Progenitor cell of endocrine pancreas (in vitro differentiated cells): ENCODE measurements around the gene C4orf33. TPM values are rescaled to one million over a fixed set of nuclear protein-coding genes. Genes with fewer than 3 reads are reported as not detected.
"Not testable (repeated sequence)": the region's sequence is repeated elsewhere in the genome, so short reads cannot be mapped to it uniquely, and the experiment has no call there.

Source experiments
- DNase-seq: peaks from one replicate; pipeline ENCODE4 v3.0.0; 2021; ENCODE audit warnings: low spot score; ENCODE audit not compliant: unreplicated experiment
- H3K27ac Mint-ChIP-seq: 2 replicates; pipeline ENCODE4 v1.8.0; 2021; ENCODE audit warnings: mild to moderate bottlenecking, moderate library complexity, mixed read lengths
- H3K27me3 Mint-ChIP-seq: 2 replicates; pipeline ENCODE4 v1.8.0; 2021; ENCODE audit warnings: mixed read lengths
- H3K36me3 Mint-ChIP-seq: 2 replicates; pipeline ENCODE4 v1.8.0; 2022; ENCODE audit warnings: mixed read lengths; ENCODE audit not compliant: insufficient read depth
- H3K4me1 Mint-ChIP-seq: 2 replicates; pipeline ENCODE4 v1.8.0; 2021; ENCODE audit warnings: low read depth, mixed read lengths
- H3K4me3 Mint-ChIP-seq: 2 replicates; pipeline ENCODE4 v1.8.0; 2021; ENCODE audit warnings: low read depth, mild to moderate bottlenecking, moderate library complexity, mixed read lengths
- H3K9me3 Mint-ChIP-seq: 2 replicates; pipeline ENCODE4 v1.8.0; 2021; ENCODE audit warnings: low read depth, mixed read lengths
- CTCF ChIP-seq: fragments of 200-600 bp; sonication (generic); IDR thresholded peaks from one replicate; pipeline ENCODE4 v1.5.0; 2021; ENCODE audit warnings: antibody characterized with exemption, mild to moderate bottlenecking; ENCODE audit not compliant: unreplicated experiment
- long read RNA-seq: library from polyadenylated mRNA; unstranded; transcript quantifications from one replicate; pipeline ENCODE4 v2.0.0, GENCODE V29; 2020
- total RNA-seq: library from RNA; stranded (reverse); gene quantifications from 2 replicates; pipeline ENCODE4 v1.2.1, GENCODE V29; 2021

Gene C4orf33
- 11.3 and 12.2 TPM in 2 replicates for total RNA-seq
- long read RNA-seq, full-length matches to known transcripts: 18 of 19 reads
- long read RNA-seq, partial matches to known transcripts: 1 of 19 reads
- long read RNA-seq, other reads (novel, unspliced or antisense): 0 of 19 reads

GRCh38 chr4:129095811-129096454, at the start of gene C4orf33:
Gene C4orf33, plus strand, starts transcription at chr4:129096152. Its CDS starts 6,459 bp downstream, at chr4:129102611.
- no peaks in the 10 kb centered on the region for H3K36me3 Mint-ChIP-seq
- peak within 1 kb of the TSS; percentile 98 for H3K27ac Mint-ChIP-seq

GRCh38 chr4:129059028-129059427, 36.9 kb upstream of the C4orf33 start:
- TF ChIP-seq CTCF: no peak
- H3K4me1 Mint-ChIP-seq: no peaks in the 10 kb centered on the region
- no peaks in the 10 kb centered on the region for H3K27me3 Mint-ChIP-seq
- no peak overlapping the region for H3K4me3 Mint-ChIP-seq
- peaks cover 72% of the 10 kb centered on the region for H3K9me3 Mint-ChIP-seq
- DNase-seq: no peak
- H3K36me3 Mint-ChIP-seq: peaks cover 55% of the 10 kb centered on the region
- H3K27ac Mint-ChIP-seq: no peak overlapping the region

More at GRCh38 chr4:129095811-129096454, at the start of gene C4orf33:
- peak; percentile 28 for DNase-seq
- Mint-ChIP-seq H3K27me3 (no peaks in the 10 kb centered on the region), H3K4me1 (peaks cover 8% of the 10 kb centered on the region), H3K4me3 (peak within 1 kb of the TSS; percentile 93), H3K9me3 (peaks cover 4% of the 10 kb centered on the region)
- TF ChIP-seq CTCF: no peak

GRCh38 chr4:129062580-129062979, 33.4 kb upstream of the C4orf33 start:
- TF ChIP-seq CTCF: no peak
- H3K36me3 Mint-ChIP-seq: peaks cover 41% of the 10 kb centered on the region
- H3K9me3 Mint-ChIP-seq: peaks cover 49% of the 10 kb centered on the region

GRCh38 chr4:129063640-129064039, 32.3 kb upstream of the C4orf33 start:
- no peak for TF ChIP-seq CTCF
- Mint-ChIP-seq H3K36me3 (peaks cover 41% of the 10 kb centered on the region), H3K27me3 (no peaks in the 10 kb centered on the region), H3K4me1 (no peaks in the 10 kb centered on the region), H3K4me3 (no peak overlapping the region), H3K9me3 (peaks cover 52% of the 10 kb centered on the region), H3K27ac (no peak overlapping the region)
- no peak for DNase-seq

More at GRCh38 chr4:129062580-129062979, 33.4 kb upstream of the C4orf33 start:
- Mint-ChIP-seq H3K4me3 (no peak overlapping the region), H3K27ac (no peak overlapping the region), H3K4me1 (no peaks in the 10 kb centered on the region), H3K27me3 (no peaks in the 10 kb centered on the region)
- DNase-seq: no peak

GRCh38 chr4:129064717-129065116, 31.2 kb upstream of the C4orf33 start:
- Mint-ChIP-seq H3K27me3 (no peaks in the 10 kb centered on the region), H3K4me1 (no peaks in the 10 kb centered on the region), H3K9me3 (peaks cover 54% of the 10 kb centered on the region), H3K36me3 (peaks cover 43% of the 10 kb centered on the region), H3K4me3 (no peak overlapping the region), H3K27ac (no peak overlapping the region)
- DNase-seq: no peak
- TF ChIP-seq CTCF: no peak

- H3K9me3 Mint-ChIP-seq: peaks cover 56% of the 10 kb centered on the region
- not testable (repeated sequence) for H3K27me3 Mint-ChIP-seq, H3K27ac Mint-ChIP-seq, H3K4me3 Mint-ChIP-seq, DNase-seq, H3K4me1 Mint-ChIP-seq
- peaks cover 38% of the 10 kb centered on the region for H3K36me3 Mint-ChIP-seq
Observed at GRCh38 chr4:129069537-129069936, 26.4 kb upstream of the C4orf33 start.
